ENCODE data around the gene ATPAF1. TPM values are rescaled to one million over a fixed set of nuclear protein-coding genes. Genes with fewer than 3 reads are reported as not detected.

The ATPAF1 gene
- total RNA-seq, 1 donor: 53.6 TPM

DNA sequence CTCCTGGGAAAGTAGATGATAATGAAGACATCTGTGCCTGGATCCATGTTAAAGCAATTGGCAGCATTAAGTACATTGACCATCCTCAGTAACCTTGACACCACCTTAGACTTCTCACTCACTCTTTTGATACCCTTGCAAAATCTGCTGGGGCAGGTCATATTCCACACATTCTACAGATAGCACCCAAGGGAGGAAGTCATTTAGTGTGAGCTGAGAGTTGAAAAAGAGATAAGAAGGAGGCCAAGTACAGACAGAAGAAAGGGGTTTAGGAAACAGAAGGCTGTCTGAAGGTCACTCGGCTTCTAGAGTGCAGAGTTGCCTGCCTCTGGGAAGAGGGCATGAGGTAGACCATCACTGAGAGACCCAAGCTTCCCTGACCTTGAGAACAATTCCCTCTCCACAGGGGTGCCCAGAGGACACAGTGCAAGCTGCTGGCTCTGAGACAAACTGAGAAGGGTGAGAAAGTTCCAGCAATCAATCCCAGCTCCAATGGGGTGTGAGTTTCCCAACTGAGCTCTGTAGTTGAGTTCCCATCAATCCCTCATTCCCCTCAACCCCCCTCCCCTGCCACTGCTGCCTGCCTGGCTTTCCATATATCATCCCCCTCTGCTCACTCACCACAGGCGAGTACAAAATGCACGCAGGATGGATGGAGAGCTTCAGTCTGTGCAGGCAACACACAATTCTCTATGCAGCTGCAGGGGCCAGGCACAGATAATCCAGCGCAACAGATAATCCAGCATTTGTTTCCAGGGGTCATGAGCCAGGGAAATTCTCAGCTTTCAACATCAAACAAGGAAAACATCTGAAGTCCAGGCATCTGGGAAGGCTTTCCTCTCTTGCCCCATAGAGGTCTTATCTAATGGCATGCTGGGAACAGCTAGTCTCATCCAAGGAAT, 44.2 kb downstream of the ATPAF1 start:
- Histone ChIP-seq H3K4me3 (ENCODE audit: insufficient read depth, low read length) (no peak overlapping the region), H4K20me1 (ENCODE audit: insufficient read depth, low read length) (no peaks in the 10 kb centered on the region), H3K27ac (ENCODE audit: low read depth, low read length) (no peak overlapping the region), H3K79me2 (ENCODE audit: insufficient read depth, low read length) (no peaks in the 10 kb centered on the region), H3K4me2 (ENCODE audit: insufficient read depth, low read length) (no peak overlapping the region), H3K36me3 (ENCODE audit: insufficient read depth, low read length) (no peaks in the 10 kb centered on the region), H3K27me3 (ENCODE audit: insufficient read depth, low read length) (no peaks in the 10 kb centered on the region), H2AFZ (ENCODE audit: low read length) (no peak overlapping the region), H3K4me1 (ENCODE audit: insufficient read depth, low read length) (peaks cover 14% of the 10 kb centered on the region), H3K9me3 (ENCODE audit: low read depth, low read length) (no peaks in the 10 kb centered on the region)
- TF ChIP-seq, protein P1, sequence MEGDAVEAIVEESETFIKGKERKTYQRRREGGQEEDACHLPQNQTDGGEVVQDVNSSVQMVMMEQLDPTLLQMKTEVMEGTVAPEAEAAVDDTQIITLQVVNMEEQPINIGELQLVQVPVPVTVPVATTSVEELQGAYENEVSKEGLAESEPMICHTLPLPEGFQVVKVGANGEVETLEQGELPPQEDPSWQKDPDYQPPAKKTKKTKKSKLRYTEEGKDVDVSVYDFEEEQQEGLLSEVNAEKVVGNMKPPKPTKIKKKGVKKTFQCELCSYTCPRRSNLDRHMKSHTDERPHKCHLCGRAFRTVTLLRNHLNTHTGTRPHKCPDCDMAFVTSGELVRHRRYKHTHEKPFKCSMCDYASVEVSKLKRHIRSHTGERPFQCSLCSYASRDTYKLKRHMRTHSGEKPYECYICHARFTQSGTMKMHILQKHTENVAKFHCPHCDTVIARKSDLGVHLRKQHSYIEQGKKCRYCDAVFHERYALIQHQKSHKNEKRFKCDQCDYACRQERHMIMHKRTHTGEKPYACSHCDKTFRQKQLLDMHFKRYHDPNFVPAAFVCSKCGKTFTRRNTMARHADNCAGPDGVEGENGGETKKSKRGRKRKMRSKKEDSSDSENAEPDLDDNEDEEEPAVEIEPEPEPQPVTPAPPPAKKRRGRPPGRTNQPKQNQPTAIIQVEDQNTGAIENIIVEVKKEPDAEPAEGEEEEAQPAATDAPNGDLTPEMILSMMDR (IDR thresholded peaks at IDR 0.05; ENCODE audit: extremely low read depth, low read depth, low read length): no peak
- no peak for DNase-seq (ENCODE audit: insufficient read length, low spot score, missing footprints)

DNA sequence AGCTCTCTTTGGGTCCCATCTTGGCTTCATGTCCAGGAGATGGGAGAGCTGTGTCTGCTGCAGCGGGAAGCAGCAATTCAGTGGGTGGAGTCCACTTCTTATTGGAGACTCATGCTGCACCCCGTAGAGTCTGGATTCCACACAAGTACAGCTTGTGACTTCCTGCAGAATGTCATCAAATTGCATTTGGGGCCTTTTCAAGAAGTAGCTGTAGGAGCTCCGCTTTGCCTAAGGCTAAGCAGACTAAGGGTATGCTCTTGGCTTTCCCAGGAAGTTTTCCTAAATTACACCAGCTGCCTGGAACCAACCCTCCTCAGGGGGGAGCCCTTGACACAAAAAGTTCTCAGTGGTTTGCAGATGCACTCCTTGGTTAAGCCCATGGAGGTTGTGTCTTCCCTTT, 45.8 kb downstream of the ATPAF1 start:
- Histone ChIP-seq H4K20me1 (ENCODE audit: insufficient read depth, low read length) (no peaks in the 10 kb centered on the region), H3K36me3 (ENCODE audit: insufficient read depth, low read length) (no peaks in the 10 kb centered on the region), H3K27me3 (ENCODE audit: insufficient read depth, low read length) (no peaks in the 10 kb centered on the region), H3K27ac (ENCODE audit: low read depth, low read length) (no peak overlapping the region), H3K4me1 (ENCODE audit: insufficient read depth, low read length) (peaks cover 14% of the 10 kb centered on the region), H3K9me3 (ENCODE audit: low read depth, low read length) (no peaks in the 10 kb centered on the region), H3K4me2 (ENCODE audit: insufficient read depth, low read length) (no peak overlapping the region), H2AFZ (ENCODE audit: low read length) (no peak overlapping the region), H3K79me2 (ENCODE audit: insufficient read depth, low read length) (no peaks in the 10 kb centered on the region), H3K4me3 (ENCODE audit: insufficient read depth, low read length) (no peak overlapping the region)
- TF ChIP-seq, protein P1 (IDR thresholded peaks at IDR 0.05; ENCODE audit: extremely low read depth, low read depth, low read length): peak; percentile 49
- DNase-seq (ENCODE audit: insufficient read length, low spot score, missing footprints): peak; percentile 78

DNA sequence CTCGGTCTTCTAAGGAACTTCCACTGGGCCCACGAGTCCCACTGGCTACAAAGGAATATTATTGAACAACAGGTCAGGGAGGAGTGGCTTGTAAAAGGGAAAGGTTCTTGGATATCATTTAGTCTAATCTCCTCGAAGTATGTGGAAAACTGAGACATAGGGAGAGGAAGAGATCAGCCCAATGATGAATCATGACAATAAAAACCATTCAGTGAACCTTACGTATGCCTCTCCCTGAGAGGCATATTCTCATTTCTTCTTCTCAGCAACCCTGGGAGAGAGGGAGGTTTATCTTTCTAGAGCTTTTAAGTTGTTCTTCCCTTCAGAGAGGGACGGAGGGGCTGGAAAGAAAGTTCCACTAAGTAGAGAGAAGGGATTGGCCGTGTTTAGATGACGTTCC, 46.2 kb downstream of the ATPAF1 start:
- Histone ChIP-seq H3K4me1 (ENCODE audit: insufficient read depth, low read length) (peaks cover 19% of the 10 kb centered on the region), H2AFZ (ENCODE audit: low read length) (no peak overlapping the region), H3K79me2 (ENCODE audit: insufficient read depth, low read length) (no peaks in the 10 kb centered on the region), H3K27me3 (ENCODE audit: insufficient read depth, low read length) (no peaks in the 10 kb centered on the region), H3K4me3 (ENCODE audit: insufficient read depth, low read length) (no peak overlapping the region), H3K4me2 (ENCODE audit: insufficient read depth, low read length) (no peak overlapping the region), H3K9me3 (ENCODE audit: low read depth, low read length) (no peaks in the 10 kb centered on the region), H3K27ac (ENCODE audit: low read depth, low read length) (no peak overlapping the region), H4K20me1 (ENCODE audit: insufficient read depth, low read length) (no peaks in the 10 kb centered on the region), H3K36me3 (ENCODE audit: insufficient read depth, low read length) (no peaks in the 10 kb centered on the region)
- TF ChIP-seq, protein P1 (IDR thresholded peaks at IDR 0.05; ENCODE audit: extremely low read depth, low read depth, low read length): no peak
- DNase-seq (ENCODE audit: insufficient read length, low spot score, missing footprints): peak; percentile 78

DNA sequence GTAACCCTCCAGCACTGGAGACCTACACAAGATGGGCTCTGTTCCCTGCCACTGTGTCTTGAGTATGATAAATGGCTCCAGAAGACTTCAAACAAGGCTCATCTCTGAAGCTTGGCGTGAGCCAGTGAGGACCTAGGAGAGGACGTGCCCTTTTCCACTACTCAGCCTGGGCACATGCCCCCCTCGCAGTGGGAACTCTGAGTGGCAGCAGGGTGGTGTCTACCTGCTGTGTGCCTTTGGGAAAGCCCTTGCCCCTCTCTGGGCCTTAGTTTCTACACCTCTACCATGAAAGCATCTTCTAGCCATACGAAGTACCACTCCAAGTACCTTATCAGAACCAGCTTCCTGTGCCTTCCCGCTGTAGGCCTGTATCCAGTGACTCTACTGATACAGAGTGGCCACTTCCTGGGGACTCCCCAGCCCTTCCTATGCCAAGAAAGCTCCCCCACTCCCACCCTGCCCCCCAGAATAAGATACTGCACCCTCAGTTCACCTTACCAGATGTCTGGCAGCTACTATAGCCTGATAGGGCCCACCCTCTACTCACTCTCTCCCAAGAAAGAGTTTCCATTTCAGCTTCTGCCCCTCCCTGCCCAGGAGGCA, 48.4 kb downstream of the ATPAF1 start:
- Histone ChIP-seq H3K27me3 (ENCODE audit: insufficient read depth, low read length) (no peaks in the 10 kb centered on the region), H3K79me2 (ENCODE audit: insufficient read depth, low read length) (peaks cover 14% of the 10 kb centered on the region), H3K9me3 (ENCODE audit: low read depth, low read length) (no peaks in the 10 kb centered on the region), H4K20me1 (ENCODE audit: insufficient read depth, low read length) (peaks cover 11% of the 10 kb centered on the region), H3K4me3 (ENCODE audit: insufficient read depth, low read length) (no peak overlapping the region), H3K27ac (ENCODE audit: low read depth, low read length) (no peak overlapping the region), H3K4me2 (ENCODE audit: insufficient read depth, low read length) (no peak overlapping the region), H3K36me3 (ENCODE audit: insufficient read depth, low read length) (no peaks in the 10 kb centered on the region), H2AFZ (ENCODE audit: low read length) (no peak overlapping the region), H3K4me1 (ENCODE audit: insufficient read depth, low read length) (peaks cover 31% of the 10 kb centered on the region)
- DNase-seq (ENCODE audit: insufficient read length, low spot score, missing footprints): no peak
- TF ChIP-seq, protein P1 (IDR thresholded peaks at IDR 0.05; ENCODE audit: extremely low read depth, low read depth, low read length): no peak
